Left colon (tissue), 2 donors: Measurements from ENCODE around the gene GNAS. TPM values are rescaled to one million over a fixed set of nuclear protein-coding genes. Genes with fewer than 3 reads are reported as not detected.
"Not testable (repeated sequence)": the region's sequence is repeated elsewhere in the genome, so short reads cannot be mapped to it uniquely, and the experiment has no call there.

ENCODE experiments used
- ATAC-seq: fragments of 200-7000 bp; cut with Tn5 transposase; one replicate; pipeline ENCODE4 v1.9.1; 2020; ENCODE audit warnings: mild to moderate bottlenecking, moderate library complexity
- DNase-seq, 2 donors: peaks; one replicate each; pipeline ENCODE4 v3.0.0-alpha.2; 2020
- intact Hi-C, 2 donors: fragments of 100-400 bp; cut with DNase I in 1 of 2; cut with micrococcal nuclease in 1 of 2; formaldehyde crosslinking; loops; one replicate each; pipeline versions ENCODE4 v1.11.2 to v1.14.0; 2022; cut with DNase I, micrococcal nuclease
- microRNA-seq, 2 donors: library from miRNA; unstranded; fragments of <30 nt; microRNA quantifications; one replicate each; pipeline versions ENCODE4 v1.1.0 to v1.2.0, GENCODE V29; 2020
- total RNA-seq, 2 donors: library from RNA; stranded (reverse); fragmentation: NEBNext Ultra II Directional; extraction: Animal tissue kit (Norgen Biotek cat#: 25700); gene quantifications; one replicate each; pipeline ENCODE4 v1.2.1, GENCODE V29; 2021
- donor health status: DM: no; HTN: no; CAD: no.
- donor health status: DM: yes; HTN: yes; CAD: no.

GNAS gene
- total RNA-seq, 2 donors from 2014 or later = 651 to 725 TPM

DNA sequence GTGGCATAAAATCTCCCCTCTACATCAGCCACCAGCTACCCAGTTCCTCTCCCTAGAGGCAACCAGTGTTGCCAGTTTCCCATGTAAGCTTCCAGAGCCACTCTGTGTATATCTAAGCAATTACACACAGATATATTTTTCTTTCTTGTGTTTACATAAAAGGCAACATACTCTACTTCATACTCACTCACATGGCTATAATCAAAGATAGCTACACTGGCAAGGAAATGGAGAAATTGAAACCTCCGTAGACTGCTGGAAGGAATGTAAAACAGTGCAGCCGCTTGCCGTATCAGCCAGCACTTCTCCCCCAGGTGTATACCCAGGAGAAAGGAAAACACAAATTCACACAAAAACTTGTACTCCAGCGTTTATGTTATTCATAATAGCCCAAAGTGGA, 90.0 kb downstream of the GNAS start:
- ATAC-seq = no peak
- DNase-seq = no peak
- intact Hi-C loops = no loop called here

DNA sequence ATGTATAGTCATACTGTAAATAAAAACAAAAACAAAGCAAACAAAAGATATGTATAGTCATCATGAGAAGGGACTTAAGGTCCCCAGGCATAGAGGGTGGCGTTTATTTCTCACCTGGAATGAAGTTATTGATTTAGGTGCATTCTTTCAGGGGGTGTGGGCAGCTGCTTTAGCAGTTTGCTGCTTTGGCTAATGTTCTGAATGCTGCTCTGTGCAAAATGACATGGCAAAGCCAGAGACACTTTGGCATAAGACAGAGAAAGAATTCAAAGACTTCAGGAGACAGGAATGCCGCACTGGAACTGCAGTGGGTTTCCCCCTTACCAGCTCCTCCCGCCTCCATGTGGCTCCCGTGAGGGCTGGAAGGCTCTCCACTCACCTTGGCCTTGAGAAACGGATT, 92.1 kb downstream of the GNAS start:
- ATAC-seq (no peak), DNase-seq (no peak)
- intact Hi-C loops = no loop called here

DNA sequence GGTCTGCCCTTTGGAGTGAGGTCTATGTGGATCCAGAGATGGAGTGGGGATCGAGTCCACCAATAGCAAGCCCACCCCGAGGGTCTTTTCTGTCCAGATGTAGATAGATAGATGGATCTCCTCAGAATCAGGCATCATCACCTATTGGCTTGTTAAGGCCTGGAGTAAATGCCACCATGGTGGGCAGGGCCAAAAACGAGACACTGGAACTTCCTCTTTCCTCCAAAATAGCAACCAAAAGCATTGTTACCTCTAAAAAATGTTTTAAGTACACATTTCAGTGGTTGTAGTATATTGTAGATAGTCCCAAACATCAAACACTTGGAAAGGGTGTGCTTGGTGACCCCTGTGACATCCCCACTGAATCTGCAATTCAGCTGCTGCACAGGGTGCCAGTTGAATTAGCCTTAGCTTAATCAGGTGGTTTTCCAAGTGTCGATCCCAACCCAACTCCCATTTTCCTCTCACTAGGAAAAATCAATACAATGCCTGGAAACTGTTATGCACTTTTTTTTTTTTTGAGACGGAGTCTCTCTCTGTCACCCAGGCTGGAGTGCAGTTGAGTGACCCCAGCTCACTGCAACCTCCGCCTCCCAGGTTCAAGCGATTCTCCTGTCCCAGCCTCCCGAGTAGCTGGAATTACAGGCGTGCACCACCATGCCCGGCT, 93.6 kb downstream of the GNAS start:
- ATAC-seq (no peak), DNase-seq (no peak)
- intact Hi-C loops = no loop called here

DNA sequence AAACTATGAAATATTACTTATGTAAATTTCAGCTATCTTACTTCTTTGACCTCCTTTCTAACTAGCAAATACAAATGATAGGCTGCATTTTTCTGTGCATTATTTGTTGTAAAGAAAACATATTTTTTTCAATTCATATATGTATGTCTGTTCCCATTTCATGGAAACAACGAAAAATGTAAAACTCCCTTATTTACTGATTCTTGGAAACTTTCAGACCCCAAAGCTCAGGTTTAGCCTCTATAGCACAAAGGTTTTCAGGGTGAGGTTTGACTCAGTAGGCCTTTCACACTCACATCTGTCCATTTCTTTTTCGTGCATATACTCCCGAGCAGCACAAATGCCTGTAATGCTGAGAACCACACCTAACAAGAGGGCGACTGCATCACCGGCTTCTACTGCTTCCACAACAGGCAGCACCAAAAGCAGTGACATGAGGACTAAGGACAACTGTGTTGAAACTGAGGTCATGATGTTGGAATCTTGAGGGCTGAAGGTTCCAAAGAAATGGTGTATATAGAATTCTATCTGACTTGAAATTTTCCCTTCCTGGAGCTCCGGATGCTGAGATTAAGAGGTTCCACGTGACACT, 95.4 kb downstream of the GNAS start:
- not testable (repeated sequence) for ATAC-seq

DNA sequence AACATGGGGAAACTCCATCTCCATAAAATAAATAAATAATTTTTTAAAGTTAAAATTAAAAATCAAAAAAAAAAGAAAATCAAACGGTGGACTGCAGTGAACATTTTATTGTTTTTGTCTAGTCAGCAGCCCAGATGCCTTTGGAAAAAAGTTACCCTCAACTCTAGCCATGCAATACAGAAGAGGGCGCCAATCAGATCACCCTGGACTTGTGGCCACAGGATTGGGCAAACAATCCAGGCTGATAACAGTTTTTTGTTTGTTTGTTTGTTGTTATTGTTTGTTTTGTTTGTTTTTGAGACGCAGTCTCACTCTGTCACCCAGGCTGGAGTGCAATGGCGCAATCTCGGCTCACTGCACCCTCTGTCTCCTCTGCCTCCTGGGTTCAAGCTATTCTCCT, 98.1 kb downstream of the GNAS start:
- intact Hi-C loops = no loop called here
- no peak for DNase-seq
- ATAC-seq = no peak

More for the DNA sequence above, 95.4 kb downstream of the GNAS start:
- DNase-seq, intact Hi-C loops: not testable (repeated sequence)

DNA sequence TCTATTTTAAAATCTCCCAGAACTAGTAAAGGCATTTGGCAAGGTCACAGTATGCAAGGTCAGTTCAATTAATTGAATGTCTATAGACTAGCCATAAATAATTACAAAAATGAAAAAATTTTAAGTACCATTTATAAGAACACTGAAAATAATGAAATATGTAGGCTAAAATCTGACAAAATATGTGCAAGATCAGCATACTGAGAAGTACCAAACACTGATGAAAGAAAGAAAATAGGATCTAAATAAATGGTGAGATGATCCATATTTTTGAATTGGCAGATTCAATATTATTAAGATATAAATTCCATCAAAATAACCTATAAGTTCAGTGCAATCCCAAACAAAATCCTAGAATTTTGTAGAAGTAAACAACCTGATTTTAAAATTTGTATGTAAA, 100.5 kb downstream of the GNAS start:
- ATAC-seq = no peak
- intact Hi-C loops = no loop called here

DNA sequence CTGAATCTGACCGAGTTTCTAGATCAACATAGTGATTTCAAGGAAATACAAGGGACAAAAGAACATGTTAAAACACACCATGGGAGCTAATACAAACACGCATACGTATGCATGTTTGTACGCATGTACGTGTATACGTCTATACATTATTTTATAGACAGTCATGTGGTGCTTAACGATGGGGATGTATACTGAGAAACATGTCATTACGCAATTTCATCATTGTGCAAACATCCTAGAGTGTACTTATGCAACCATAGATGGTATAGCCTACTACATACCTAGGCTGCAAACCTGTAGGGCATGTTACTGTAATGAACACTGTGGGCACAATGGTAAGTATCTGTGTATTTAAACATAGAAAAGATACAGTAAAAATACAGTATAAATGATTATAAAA, 103.6 kb downstream of the GNAS start:
- ATAC-seq (no peak), DNase-seq (no peak)
- intact Hi-C loops = no loop called here

More for the DNA sequence above, 100.5 kb downstream of the GNAS start:
- DNase-seq = no peak

DNA sequence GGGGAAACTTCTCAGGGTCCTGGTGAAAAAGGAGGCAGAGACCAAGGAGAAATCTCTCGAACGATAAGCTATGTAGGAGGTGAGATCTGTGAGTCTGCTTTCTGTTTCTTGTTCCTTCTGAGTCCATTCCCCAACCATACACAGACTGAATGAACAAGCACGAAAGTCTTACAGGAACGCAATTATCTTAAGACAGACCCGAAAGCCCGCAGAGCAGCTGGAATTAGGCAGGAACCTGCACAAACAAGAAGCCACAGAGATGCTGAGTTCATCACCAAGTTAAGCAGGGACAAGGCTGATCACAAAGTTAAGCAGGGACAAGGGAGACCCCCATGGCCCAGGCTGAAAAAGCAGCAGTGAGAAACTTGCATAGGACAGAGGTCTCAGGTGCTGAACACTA, 107.1 kb downstream of the GNAS start:
- intact Hi-C loops = no loop called here
- ATAC-seq (no peak), DNase-seq (no peak)

Small RNAs within 50 kb of the gene (microRNA-seq; reads per million reads assigned to microRNA genes)
- 0 reads per million in 2 donors for gene MIR298

Other genes starting within 250 kb of the GNAS start
- 10 to 100 TPM; 39.6 to 40.7 TPM for gene STX16, start 201.4 kb upstream of the GNAS start, total RNA-seq
- 10 to 100 TPM; 30.3 to 31.1 TPM for gene NPEPL1, start 159.9 kb upstream of the GNAS start, total RNA-seq
- 1 to 10 TPM in 1 of 2 donors, under 1 TPM in 1; 0.87 to 1.1 TPM for gene GNAS-AS1, start 1.8 kb upstream of the GNAS start, total RNA-seq
- 10 to 100 TPM; 41.2 to 43.5 TPM for gene NELFCD, start 128.5 kb downstream of the GNAS start, total RNA-seq
- 100 to 1,000 TPM; 283 to 307 TPM for gene CTSZ, start 154.5 kb downstream of the GNAS start, total RNA-seq
- not detected for gene TUBB1, start 166.7 kb downstream of the GNAS start, total RNA-seq
- 10 to 100 TPM; 64.2 to 79.2 TPM for gene ATP5F1E, start 179.6 kb downstream of the GNAS start, total RNA-seq
- gene PRELID3B, start 190.1 kb downstream of the GNAS start, total RNA-seq = 100 to 1,000 TPM; 125 to 137 TPM